MM.1S (cell line): Measurements from ENCODE around the gene YY1.
"Not testable (repeated sequence)": the region's sequence is repeated elsewhere in the genome, so short reads cannot be mapped to it uniquely, and the experiment has no call there.

Experiments used
- DNase-seq: peaks from one replicate; pipeline ENCODE4 v3.0.0-alpha.2; 2015
- H2AFZ ChIP-seq: fragments of 300-600 bp; sonication (generic); 2 replicates; pipeline ENCODE4 v1.6.0; 2016; ENCODE audit warnings: antibody characterized with exemption, low read length
- H3F3A ChIP-seq: fragments of 300-600 bp; sonication (generic); 2 replicates; pipeline ENCODE4 v1.6.1; 2016; ENCODE audit warnings: mild to moderate bottlenecking, antibody characterized with exemption, low read length, moderate library complexity, mixed read lengths; ENCODE audit not compliant: insufficient read depth
- H3K27ac ChIP-seq: fragments of 300-600 bp; sonication (generic); 2 replicates; pipeline ENCODE4 v1.5.1; 2016; ENCODE audit warnings: mild to moderate bottlenecking, low read length
- H3K27me3 ChIP-seq: fragments of 300-600 bp; sonication (generic); replicated peaks from 2 replicates; pipeline ENCODE4 v1.6.0; 2016; ENCODE audit warnings: low read length; ENCODE audit not compliant: insufficient read depth
- H3K36me3 ChIP-seq: fragments of 300-600 bp; sonication (generic); replicated peaks from 2 replicates; pipeline ENCODE4 v1.6.1; 2016; ENCODE audit warnings: mild to moderate bottlenecking, low read length, mixed read lengths; ENCODE audit not compliant: insufficient read depth
- H3K4me1 ChIP-seq: fragments of 300-600 bp; sonication (generic); 2 replicates; pipeline ENCODE4 v1.6.1; 2016; ENCODE audit warnings: low read length, mixed read lengths
- H3K4me2 ChIP-seq: fragments of 300-600 bp; sonication (generic); 2 replicates; pipeline ENCODE4 v1.6.0; 2016; ENCODE audit warnings: low read depth, low read length
- H3K4me3 ChIP-seq: fragments of 300-600 bp; sonication (generic); 2 replicates; pipeline ENCODE4 v1.5.1; 2016; ENCODE audit warnings: low read length, mixed read lengths
- H3K79me2 ChIP-seq: fragments of 300-600 bp; sonication (generic); 2 replicates; pipeline ENCODE4 v1.6.1; 2016; ENCODE audit warnings: mixed run types, low read length, mixed read lengths
- H3K9ac ChIP-seq: fragments of 300-600 bp; sonication (generic); 2 replicates; pipeline ENCODE4 v1.6.1; 2016; ENCODE audit warnings: low read length, mixed read lengths
- H3K9me2 ChIP-seq: fragments of 300-600 bp; sonication (generic); replicated peaks from 2 replicates; pipeline ENCODE4 v1.6.1; 2016; ENCODE audit warnings: mild to moderate bottlenecking, low read length, mixed read lengths; ENCODE audit not compliant: insufficient read depth
- H3K9me3 ChIP-seq: fragments of 300-600 bp; sonication (generic); replicated peaks from 2 replicates; pipeline ENCODE4 v1.6.1; 2016; ENCODE audit warnings: mild to moderate bottlenecking, low read length, mixed read lengths; ENCODE audit not compliant: insufficient read depth
- H4K20me1 ChIP-seq: fragments of 300-600 bp; sonication (generic); 2 replicates; pipeline ENCODE4 v1.6.1; 2016; ENCODE audit warnings: mild to moderate bottlenecking, low read length, moderate library complexity, mixed read lengths; ENCODE audit not compliant: insufficient read depth
- CTCF ChIP-seq: fragments of 300-600 bp; sonication (generic); IDR thresholded peaks from 2 replicates; pipeline ENCODE4 v1.5.1; 2016; ENCODE audit warnings: antibody characterized with exemption, low read length, mixed read lengths
- EZH2 ChIP-seq: fragments of 300-600 bp; sonication (generic); optimal IDR thresholded peaks from 2 replicates; pipeline ENCODE3; 2017; ENCODE audit warnings: low read depth, mild to moderate bottlenecking, antibody characterized with exemption, low read length, mixed read lengths
- EZH2phosphoT487 ChIP-seq: fragments of 300-600 bp; sonication (generic); IDR thresholded peaks from 2 replicates; pipeline ENCODE4 v1.6.1; 2018; ENCODE audit warnings: antibody characterized with exemption, low read length

YY1 gene

GRCh38 chr14:100282766-100283419 is 43.9 kb downstream of the YY1 start:
- Histone ChIP-seq H3K4me3 (no peak overlapping the region), H3K27me3 (no peaks in the 10 kb centered on the region), H3K4me1 (peaks cover 12% of the 10 kb centered on the region; the same call in 1 of the 2 replicates), H3K9me3 (no peaks in the 10 kb centered on the region), H3F3A (no peaks in the 10 kb centered on the region), H3K9me2 (no peaks in the 10 kb centered on the region), H4K20me1 (no peaks in the 10 kb centered on the region), H3K27ac (no peak overlapping the region), H3K79me2 (peaks cover 29% of the 10 kb centered on the region), H3K9ac (no peak overlapping the region), H3K36me3 (no peaks in the 10 kb centered on the region), H2AFZ (no peak overlapping the region), H3K4me2 (no peak overlapping the region)
- TF ChIP-seq EZH2 (no peak), EZH2phosphoT487 (no peak), CTCF (no peak)
- no peak for DNase-seq

- not testable (repeated sequence) for H3K9me2 ChIP-seq, H3K27me3 ChIP-seq, H3K27ac ChIP-seq, H2AFZ ChIP-seq, H3K4me1 ChIP-seq, H4K20me1 ChIP-seq, H3K36me3 ChIP-seq, H3F3A ChIP-seq, H3K4me2 ChIP-seq, H3K9ac ChIP-seq, H3K4me3 ChIP-seq, DNase-seq, H3K9me3 ChIP-seq
- peaks cover 28% of the 10 kb centered on the region for H3K79me2 ChIP-seq
These were observed 44.5 kb downstream of the YY1 start for GRCh38 chr14:100283436-100283835.

GRCh38 chr14:100283984-100284881 is 45.3 kb downstream of the YY1 start:
- no peak overlapping the region for H3K9ac ChIP-seq
- H3K27me3 ChIP-seq: no peaks in the 10 kb centered on the region
- H3K4me3 ChIP-seq: no peak overlapping the region
- DNase-seq: no peak
- H3K4me2 ChIP-seq: no peak overlapping the region
- no peak for TF ChIP-seq EZH2
- no peak for TF ChIP-seq EZH2phosphoT487
- TF ChIP-seq CTCF: no peak
- H3K27ac ChIP-seq: no peak overlapping the region
- H3K9me2 ChIP-seq: no peaks in the 10 kb centered on the region
- no peaks in the 10 kb centered on the region for H3F3A ChIP-seq
- peaks cover under 1% of the 10 kb centered on the region; the same call in 1 of the 2 replicates for H3K4me1 ChIP-seq
- no peaks in the 10 kb centered on the region for H4K20me1 ChIP-seq
- H2AFZ ChIP-seq: no peak overlapping the region
- no peaks in the 10 kb centered on the region for H3K36me3 ChIP-seq
- peaks cover 20% of the 10 kb centered on the region for H3K79me2 ChIP-seq
- no peaks in the 10 kb centered on the region for H3K9me3 ChIP-seq
